KBM-7 (cell line): ENCODE results near the gene RAD51.

Experiments used
- DNase-seq: peaks from one replicate; pipeline ENCODE4 v3.0.0-alpha.2; 2015
- in situ Hi-C: fragments of 300-500 bp; cut with MboI; formaldehyde crosslinking; loops from 2 replicates; pipeline ENCODE4 v1.14.3; 2020; ENCODE audit warnings: low sequenced_read_pairs, low pct_unique_long_range_greater_than_20kb, mixed read lengths

The RAD51 gene

GRCh38 chr15:40773496-40773895 lies 78.5 kb downstream of the RAD51 start:
- in situ Hi-C loops = no loop called here

GRCh38 chr15:40773902-40774301 lies 78.9 kb downstream of the RAD51 start:
- in situ Hi-C loops = no loop called here
- DNase-seq = no peak

More at GRCh38 chr15:40773496-40773895, 78.5 kb downstream of the RAD51 start:
- no peak for DNase-seq

- in situ Hi-C loops = no loop called here
These were observed 80.0 kb downstream of the RAD51 start for GRCh38 chr15:40775007-40775406.

GRCh38 chr15:40775740-40776536 lies 81.0 kb downstream of the RAD51 start:
- DNase-seq = no peak
- in situ Hi-C loops = no loop called here

More at GRCh38 chr15:40775007-40775406, 80.0 kb downstream of the RAD51 start:
- DNase-seq = no peak

- DNase-seq = no peak
- in situ Hi-C loops = no loop called here
These were observed 81.7 kb downstream of the RAD51 start for GRCh38 chr15:40776537-40777141.
